Right lobe of liver (tissue), 4 donors: Measurements from ENCODE around the gene RUVBL1.

Source experiments
- POLR2A ChIP-seq: fragments of 450-650 bp; IDR thresholded peaks from one replicate; pipeline ENCODE4 v1.6.1; 2017; ENCODE audit warnings: antibody characterized with exemption, mild to moderate bottlenecking
- TF ChIP-seq, protein P1 (sequence below), 4 donors: fragments of 200-600 bp in 3 of 4; fragments of 450-650 bp in 1 of 4; IDR thresholded peaks; one replicate each; pipeline versions ENCODE4 v1.5.1 to v1.8.0; 2016 to 2022; ENCODE audit warnings: antibody characterized with exemption in 4 of 4, mild to moderate bottlenecking in 2 of 4
- donor health status: DM: no; HTN: no; CAD: no.
- donor health status: DM: no; HTN: no; CAD: no.
- donor health status: DM: no; HTN: yes; CAD: no.

DNA sequence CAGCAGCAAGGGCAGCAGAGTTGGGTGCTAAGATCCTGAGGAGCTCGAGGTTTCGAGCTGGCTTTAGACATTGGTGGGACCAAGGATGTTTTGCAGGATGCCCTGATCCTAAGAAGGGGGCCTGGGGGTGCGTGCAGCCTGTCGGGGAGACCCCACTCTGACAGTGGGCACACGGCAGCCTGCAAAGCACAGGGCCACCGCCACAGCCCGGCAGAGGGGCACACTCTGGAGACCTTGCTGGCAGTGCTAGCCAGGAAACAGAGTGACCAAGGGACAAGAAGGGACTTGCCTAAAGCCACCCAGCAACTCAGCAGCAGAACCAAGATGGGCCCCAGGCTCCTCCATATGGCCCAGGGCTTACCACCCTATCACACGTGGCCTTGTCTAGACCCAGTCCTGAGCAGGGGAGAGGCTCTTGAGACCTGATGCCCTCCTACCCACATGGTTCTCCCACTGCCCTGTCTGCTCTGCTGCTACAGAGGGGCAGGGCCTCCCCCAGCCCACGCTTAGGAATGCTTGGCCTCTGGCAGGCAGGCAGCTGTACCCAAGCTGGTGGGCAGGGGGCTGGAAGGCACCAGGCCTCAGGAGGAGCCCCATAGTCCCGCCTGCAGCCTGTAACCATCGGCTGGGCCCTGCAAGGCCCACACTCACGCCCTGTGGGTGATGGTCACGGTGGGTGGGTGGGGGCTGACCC, 52.6 kb downstream of the RUVBL1 start:
- TF ChIP-seq, protein P1, sequence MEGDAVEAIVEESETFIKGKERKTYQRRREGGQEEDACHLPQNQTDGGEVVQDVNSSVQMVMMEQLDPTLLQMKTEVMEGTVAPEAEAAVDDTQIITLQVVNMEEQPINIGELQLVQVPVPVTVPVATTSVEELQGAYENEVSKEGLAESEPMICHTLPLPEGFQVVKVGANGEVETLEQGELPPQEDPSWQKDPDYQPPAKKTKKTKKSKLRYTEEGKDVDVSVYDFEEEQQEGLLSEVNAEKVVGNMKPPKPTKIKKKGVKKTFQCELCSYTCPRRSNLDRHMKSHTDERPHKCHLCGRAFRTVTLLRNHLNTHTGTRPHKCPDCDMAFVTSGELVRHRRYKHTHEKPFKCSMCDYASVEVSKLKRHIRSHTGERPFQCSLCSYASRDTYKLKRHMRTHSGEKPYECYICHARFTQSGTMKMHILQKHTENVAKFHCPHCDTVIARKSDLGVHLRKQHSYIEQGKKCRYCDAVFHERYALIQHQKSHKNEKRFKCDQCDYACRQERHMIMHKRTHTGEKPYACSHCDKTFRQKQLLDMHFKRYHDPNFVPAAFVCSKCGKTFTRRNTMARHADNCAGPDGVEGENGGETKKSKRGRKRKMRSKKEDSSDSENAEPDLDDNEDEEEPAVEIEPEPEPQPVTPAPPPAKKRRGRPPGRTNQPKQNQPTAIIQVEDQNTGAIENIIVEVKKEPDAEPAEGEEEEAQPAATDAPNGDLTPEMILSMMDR (IDR thresholded peaks at IDR 0.05): no peak
- no peak for TF ChIP-seq POLR2A
